DOHH2 (cell line): ENCODE measurements around the gene TRPM8.
"Not testable (repeated sequence)": the region's sequence is repeated elsewhere in the genome, so short reads cannot be mapped to it uniquely, and the experiment has no call there.

Experiments
- H3F3A ChIP-seq: fragments of 200-600 bp; sonication (generic), shearing (Covaris generic); 2 replicates; pipeline ENCODE4 v1.6.0; 2016; ENCODE audit warnings: antibody characterized with exemption, mild to moderate bottlenecking; ENCODE audit not compliant: control insufficient read depth, insufficient read depth
- H3K27ac ChIP-seq: fragments of 200-600 bp; sonication (generic); 2 replicates; pipeline ENCODE4 v1.5.1; 2014; ENCODE audit warnings: low read depth, mild to moderate bottlenecking, low read length, moderate library complexity
- H3K27me3 ChIP-seq: fragments of 200-600 bp; sonication (generic); 2 replicates; pipeline ENCODE4 v1.6.1; 2014; ENCODE audit warnings: mild to moderate bottlenecking, low read length, mixed read lengths; ENCODE audit not compliant: control insufficient read depth
- H3K36me3 ChIP-seq: fragments of 200-600 bp; sonication (generic); 2 replicates; pipeline ENCODE4 v1.6.1; 2014; ENCODE audit warnings: mild to moderate bottlenecking, low read length, moderate library complexity, mixed read lengths; ENCODE audit not compliant: control insufficient read depth
- H3K4me1 ChIP-seq: fragments of 200-600 bp; sonication (generic); 2 replicates; pipeline ENCODE4 v1.6.1; 2014; ENCODE audit warnings: mild to moderate bottlenecking, low read length, mixed read lengths; ENCODE audit not compliant: control insufficient read depth
- H3K4me2 ChIP-seq: fragments of 200-600 bp; sonication (generic); 2 replicates; pipeline ENCODE4 v1.6.0; 2014; ENCODE audit warnings: mild to moderate bottlenecking, low read length, moderate library complexity
- H3K4me3 ChIP-seq: fragments of 200-600 bp; sonication (generic); 2 replicates; pipeline ENCODE4 v1.5.1; 2014; ENCODE audit warnings: mild to moderate bottlenecking, low read length, mixed read lengths
- H3K79me2 ChIP-seq: fragments of 200-600 bp; sonication (generic); 2 replicates; pipeline ENCODE4 v1.6.1; 2014; ENCODE audit warnings: mild to moderate bottlenecking, low read length, mixed read lengths; ENCODE audit not compliant: control insufficient read depth
- H3K9me2 ChIP-seq: fragments of 200-600 bp; sonication (generic); replicated peaks from 2 replicates; pipeline ENCODE4 v1.6.1; 2014; ENCODE audit warnings: mild to moderate bottlenecking, low read length, mixed read lengths; ENCODE audit not compliant: control insufficient read depth
- H3K9me3 ChIP-seq: fragments of 200-600 bp; sonication (generic); 2 replicates; pipeline ENCODE4 v1.6.1; 2014; ENCODE audit warnings: antibody characterized with exemption, low read length, mixed read lengths; ENCODE audit not compliant: control insufficient read depth, insufficient read depth
- H4K20me1 ChIP-seq: fragments of 200-600 bp; sonication (generic); 2 replicates; pipeline ENCODE4 v1.6.0; 2014; ENCODE audit warnings: low read depth, mild to moderate bottlenecking, antibody characterized with exemption, low read length, moderate library complexity; ENCODE audit not compliant: control insufficient read depth, insufficient read depth
- CTCF ChIP-seq: fragments of 200-600 bp; sonication (generic); IDR thresholded peaks from one replicate; pipeline ENCODE4 v1.5.1; 2014; ENCODE audit warnings: antibody characterized with exemption, mild to moderate bottlenecking, low read depth, low read length; ENCODE audit not compliant: poor library complexity, severe bottlenecking
- EZH2phosphoT487 ChIP-seq: fragments of 200-600 bp; sonication (generic); IDR thresholded peaks from 2 replicates; pipeline ENCODE4 v1.6.1; 2017; ENCODE audit warnings: borderline replicate concordance, mild to moderate bottlenecking, antibody characterized with exemption, low read length, moderate library complexity, mixed read lengths

TRPM8 gene

GRCh38 chr2:233965032-233965603 is 47.9 kb downstream of the TRPM8 start:
- Histone ChIP-seq H3K9me2 (no peaks in the 10 kb centered on the region), H3K36me3 (no peaks in the 10 kb centered on the region), H3K9me3 (no peaks in the 10 kb centered on the region), H3F3A (no peaks in the 10 kb centered on the region), H3K4me2 (no peak overlapping the region), H3K4me3 (no peak overlapping the region), H3K79me2 (no peaks in the 10 kb centered on the region), H3K27ac (no peak overlapping the region), H3K27me3 (no peaks in the 10 kb centered on the region), H3K4me1 (no peaks in the 10 kb centered on the region), H4K20me1 (no peaks in the 10 kb centered on the region)
- TF ChIP-seq EZH2phosphoT487 (no peak), CTCF (no peak)

GRCh38 chr2:233965646-233966045 is 48.5 kb downstream of the TRPM8 start:
- H3F3A ChIP-seq, H3K79me2 ChIP-seq, H3K9me3 ChIP-seq, H3K4me2 ChIP-seq, H4K20me1 ChIP-seq, H3K4me3 ChIP-seq, H3K36me3 ChIP-seq, H3K9me2 ChIP-seq, H3K27me3 ChIP-seq, H3K27ac ChIP-seq, H3K4me1 ChIP-seq: not testable (repeated sequence)

GRCh38 chr2:233966388-233966787 is 49.2 kb downstream of the TRPM8 start:
- TF ChIP-seq EZH2phosphoT487, result no peak
- no peak for TF ChIP-seq CTCF
- no peak overlapping the region for H3K27ac ChIP-seq

GRCh38 chr2:233967164-233967563 is 50.0 kb downstream of the TRPM8 start:
- no peaks in the 10 kb centered on the region for H3K9me2 ChIP-seq
- H3K9me3 ChIP-seq, result no peaks in the 10 kb centered on the region
- no peaks in the 10 kb centered on the region for H3K27me3 ChIP-seq
- no peaks in the 10 kb centered on the region for H3F3A ChIP-seq
- H3K4me3 ChIP-seq, result no peak overlapping the region
- no peaks in the 10 kb centered on the region for H3K36me3 ChIP-seq
- H3K4me2 ChIP-seq, result no peak overlapping the region
- H3K4me1 ChIP-seq, result no peaks in the 10 kb centered on the region
- no peak overlapping the region for H3K27ac ChIP-seq
- no peaks in the 10 kb centered on the region for H3K79me2 ChIP-seq
- H4K20me1 ChIP-seq, result no peaks in the 10 kb centered on the region
- no peak for TF ChIP-seq EZH2phosphoT487
- no peak for TF ChIP-seq CTCF

More at GRCh38 chr2:233966388-233966787, 49.2 kb downstream of the TRPM8 start:
- Histone ChIP-seq H3K36me3 (no peaks in the 10 kb centered on the region), H3K4me3 (no peak overlapping the region), H3K79me2 (no peaks in the 10 kb centered on the region), H3K4me2 (no peak overlapping the region), H3F3A (no peaks in the 10 kb centered on the region), H3K27me3 (no peaks in the 10 kb centered on the region), H3K9me3 (no peaks in the 10 kb centered on the region), H3K9me2 (no peaks in the 10 kb centered on the region), H3K4me1 (no peaks in the 10 kb centered on the region), H4K20me1 (no peaks in the 10 kb centered on the region)
